NCI-H69 (cell line): ENCODE results near the gene LSM2.
"Not testable (repeated sequence)": the region's sequence is repeated elsewhere in the genome, so short reads cannot be mapped to it uniquely, and the experiment has no call there.

Source experiments
- DNase-seq: peaks from one replicate; lab custom pipeline; 2025; lab: John Stamatoyannopoulos, UW

LSM2 gene

GRCh38 chr6:31806470-31807272 is at the start of gene LSM2:
Gene LSM2 (minus strand): TSS chr6:31806966. CDS start chr6:31806757, 209 bp downstream.
- peak; percentile 98 for DNase-seq

- peak; percentile 82 for DNase-seq
Measured at GRCh38 chr6:31851980-31852718, 45.4 kb upstream of the LSM2 start.

GRCh38 chr6:31851485-31851832 is 44.7 kb upstream of the LSM2 start:
- DNase-seq, result peak; percentile 67

DNA sequence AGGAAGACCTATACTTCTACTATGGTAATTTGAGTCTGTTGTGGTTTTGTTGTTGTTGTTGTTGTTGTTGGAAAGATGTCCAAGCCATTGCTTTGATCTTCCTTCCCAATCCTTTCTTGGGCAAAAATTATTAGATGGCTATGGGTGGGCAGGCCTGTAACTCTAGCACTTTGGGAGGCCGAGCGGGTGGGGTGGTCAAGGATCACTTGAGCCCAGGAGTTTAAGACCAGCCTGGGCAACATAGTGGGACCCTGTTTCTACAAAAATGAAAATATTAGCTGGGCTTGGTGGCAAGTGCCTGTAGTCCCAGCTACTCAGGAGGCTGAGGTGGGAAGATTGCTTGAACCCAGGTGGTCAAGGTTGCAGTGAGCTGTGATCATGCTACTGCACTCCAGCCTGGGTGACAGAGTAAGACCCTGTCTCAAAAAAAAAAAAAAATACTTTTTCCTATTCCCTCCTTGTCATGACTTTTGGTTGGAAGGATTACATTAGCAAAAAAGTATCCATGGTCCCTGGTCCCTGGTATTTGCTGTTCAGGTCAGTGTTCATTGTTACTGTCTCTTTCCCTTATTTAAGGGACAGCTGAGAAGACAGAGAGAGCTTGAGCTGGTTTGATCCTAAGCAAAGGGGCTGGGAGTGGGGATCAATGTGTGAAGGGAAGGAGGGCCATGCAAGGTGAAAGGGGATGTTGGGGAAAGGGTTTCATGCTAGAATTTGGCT is 44.2 kb upstream of the LSM2 start:
- no peak for DNase-seq

DNA sequence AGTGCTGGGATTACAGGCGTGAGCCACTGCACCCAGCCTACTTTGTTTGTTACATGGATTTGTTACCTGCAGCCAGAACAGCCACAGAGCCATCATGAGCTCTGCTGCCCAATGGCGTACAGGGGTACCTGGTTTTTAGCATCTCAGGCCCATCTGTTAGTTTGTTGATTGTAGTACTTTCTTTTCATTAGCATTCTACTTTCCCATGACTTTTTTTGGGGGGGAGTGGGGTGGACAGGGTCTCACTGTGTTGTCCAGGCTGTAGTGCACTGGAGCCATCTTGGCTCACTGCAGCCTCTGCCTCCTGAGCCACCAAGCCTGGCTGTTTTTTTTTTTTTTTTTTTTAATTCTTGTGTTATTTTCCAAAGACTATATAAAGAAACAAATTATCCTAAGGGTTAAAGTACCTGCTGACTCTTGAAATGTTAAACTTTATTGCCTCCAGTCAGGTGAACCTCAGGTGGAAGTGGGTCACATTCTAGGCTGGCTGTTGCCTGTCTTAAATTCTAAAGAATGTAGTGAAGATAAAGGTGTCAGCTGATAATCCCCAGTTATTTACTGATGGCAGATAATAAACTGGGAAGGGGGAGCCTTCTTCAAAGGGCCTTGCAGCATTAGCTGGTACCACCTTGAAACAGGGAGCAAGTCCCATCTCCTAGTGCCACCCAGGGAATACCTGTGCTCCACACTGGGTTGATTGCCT is 40.7 kb upstream of the LSM2 start:
- no peak for DNase-seq

- no peak for DNase-seq
Measured at GRCh38 chr6:31844507-31844906, 37.7 kb upstream of the LSM2 start.

DNA sequence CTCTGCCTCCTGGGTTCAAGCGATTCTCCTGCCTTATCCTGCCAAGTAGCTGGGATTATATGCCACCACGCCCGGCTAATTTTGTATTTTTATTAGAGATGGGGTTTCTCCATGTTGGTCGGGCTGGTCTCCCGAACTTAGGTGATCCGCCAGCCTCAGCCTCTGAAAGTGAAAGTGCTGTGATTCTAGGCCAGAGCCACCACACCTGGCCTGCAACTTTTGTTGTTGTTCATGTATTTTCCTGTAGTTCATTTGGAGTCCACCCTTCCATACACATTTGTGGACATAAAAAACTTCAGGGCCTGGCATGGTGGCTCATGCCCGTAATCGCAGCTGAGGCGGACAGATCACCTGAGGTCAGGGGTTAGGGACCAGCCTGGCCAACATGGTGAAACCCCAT is 35.3 kb upstream of the LSM2 start:
- DNase-seq, result no peak

DNA sequence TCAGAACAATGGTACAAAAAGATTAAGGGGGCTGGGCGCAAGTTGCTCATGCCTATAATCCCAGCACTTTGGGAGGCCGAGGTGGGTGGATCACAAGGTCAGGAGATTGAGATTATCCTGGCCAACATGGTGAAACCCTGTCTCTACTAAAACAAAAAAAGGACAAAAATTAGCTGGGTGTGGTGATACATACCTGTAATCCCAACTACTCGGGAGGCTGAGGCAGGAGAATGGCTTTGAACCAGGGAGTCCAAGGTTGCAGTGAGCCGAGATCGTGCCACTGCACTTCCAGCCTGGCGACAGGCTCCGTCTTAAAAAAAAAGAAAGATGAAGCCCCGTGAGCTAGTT is 33.0 kb upstream of the LSM2 start:
- DNase-seq, result not testable (repeated sequence)

DNA sequence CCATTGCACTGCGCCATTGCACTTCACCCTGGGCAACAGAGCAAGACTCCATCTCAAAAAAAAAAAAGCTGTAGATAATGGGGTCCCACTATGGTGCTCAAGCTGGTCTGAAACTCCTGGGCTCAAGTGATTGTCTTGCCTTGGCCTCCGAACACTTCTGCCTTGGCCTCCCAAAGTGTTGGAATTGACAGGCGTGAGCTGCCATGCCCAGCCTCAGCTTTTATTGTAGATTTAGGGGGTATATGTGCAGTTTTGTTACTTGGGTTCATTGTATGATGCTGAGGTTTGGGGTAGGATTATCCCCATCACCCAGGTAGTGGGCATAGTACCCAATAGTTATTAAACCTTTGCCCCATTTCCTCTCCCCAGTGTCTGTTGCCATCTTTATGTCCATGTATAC is 32.2 kb upstream of the LSM2 start:
- DNase-seq, result no peak

DNA sequence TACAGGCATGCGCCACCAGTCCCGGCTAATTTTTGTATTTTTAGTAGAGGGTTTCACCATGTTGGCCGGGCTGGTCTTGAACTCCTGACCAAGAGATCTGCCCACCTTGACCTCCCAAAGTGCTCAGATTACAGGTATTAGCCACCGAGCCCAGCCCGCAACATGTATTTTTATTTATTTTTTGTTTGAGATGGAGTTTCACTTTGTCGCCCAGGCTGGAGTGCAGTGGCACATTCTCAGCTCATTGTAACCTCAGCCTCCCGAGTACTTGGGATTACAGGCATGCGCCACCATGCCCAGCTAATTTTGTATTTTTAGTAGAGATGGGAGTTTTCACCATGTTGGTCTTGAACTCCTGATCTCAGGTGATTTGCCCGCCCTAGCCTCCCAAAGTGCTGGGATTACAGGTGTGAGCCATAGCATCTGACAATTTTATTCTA is 31.4 kb upstream of the LSM2 start:
- not testable (repeated sequence) for DNase-seq

DNA sequence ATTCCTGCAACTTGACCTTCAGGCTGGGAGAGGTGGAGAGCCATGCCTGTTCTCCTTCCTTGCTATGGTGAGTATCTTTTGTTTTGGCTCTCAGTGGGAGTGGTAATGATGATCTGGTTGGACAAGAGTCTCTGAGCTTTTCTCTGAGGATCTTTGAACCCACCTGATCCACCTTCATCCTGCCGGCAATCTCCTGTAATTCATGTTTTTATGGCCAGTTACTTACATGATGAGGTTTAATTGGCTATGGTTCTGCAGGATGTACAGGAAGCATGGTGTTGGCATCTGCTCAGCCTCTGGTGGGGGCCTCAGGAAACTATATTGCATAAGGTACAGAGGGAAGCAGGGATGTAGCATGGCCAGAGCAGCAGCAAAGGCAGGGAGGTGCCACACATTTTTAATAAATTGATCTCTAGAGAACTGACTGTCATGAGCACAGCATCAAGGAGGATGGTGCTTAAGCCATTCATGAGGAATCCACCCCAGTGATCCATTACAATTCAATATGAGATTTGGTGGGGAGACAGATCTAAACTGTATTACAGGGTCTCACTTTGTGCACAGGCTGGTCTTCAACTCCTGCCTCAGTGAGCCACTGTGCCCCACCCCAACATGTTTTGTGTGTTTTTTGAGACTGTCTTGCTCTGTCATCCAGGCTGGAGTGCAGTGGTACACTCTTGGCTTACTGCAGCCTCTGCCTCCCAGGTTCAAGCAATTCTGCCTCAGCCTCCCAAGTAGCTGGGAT is 30.8 kb upstream of the LSM2 start:
- DNase-seq, result peak; percentile 51

GRCh38 chr6:31836474-31837368 is 30.0 kb upstream of the LSM2 start:
- peak; percentile 31 for DNase-seq

- DNase-seq, result peak; percentile 38
Measured at GRCh38 chr6:31836047-31836473, 29.3 kb upstream of the LSM2 start.

- peak; percentile 98 for DNase-seq
Measured at GRCh38 chr6:31834367-31835250, 27.8 kb upstream of the LSM2 start.

- DNase-seq, result no peak
Measured at GRCh38 chr6:31831350-31832215, 24.8 kb upstream of the LSM2 start.

DNA sequence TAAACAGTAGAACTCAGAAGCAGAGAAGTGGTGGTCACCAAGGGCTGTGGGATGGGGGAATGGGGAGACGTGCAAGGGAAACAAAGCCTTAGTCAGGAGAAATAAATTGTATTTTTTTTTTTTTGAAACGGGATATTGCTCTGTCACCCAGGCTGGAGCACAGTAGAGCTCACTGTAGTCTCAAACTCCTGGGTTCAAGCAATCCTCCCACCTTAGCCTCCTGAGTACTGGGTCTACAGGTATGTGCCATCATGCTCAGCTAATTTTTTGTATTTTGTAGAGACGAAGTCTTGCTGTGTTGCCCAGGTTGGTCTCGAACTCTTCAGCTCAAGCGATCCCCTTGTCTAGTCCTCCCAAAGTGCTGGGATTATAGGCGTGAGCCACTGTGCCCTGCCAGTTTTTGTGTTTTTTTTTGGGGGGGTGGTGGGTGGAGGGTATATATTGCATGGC is 24.1 kb upstream of the LSM2 start:
- no peak for DNase-seq

GRCh38 chr6:31829633-31830283 is 23.0 kb upstream of the LSM2 start:
- DNase-seq, result peak; percentile 70
